Subcutaneous abdominal adipose tissue (tissue), 5 donors: ENCODE data around the gene SLC39A3.

Experiments used
- H3K27ac ChIP-seq: one replicate; pipeline ENCODE4 v1.7.0; 2013; ENCODE audit warnings: low read depth, mild to moderate bottlenecking, inconsistent platforms, low read length, moderate library complexity
- H3K27me3 ChIP-seq, 5 donors: one replicate each; pipeline ENCODE4 v1.7.0; 2013; ENCODE audit warnings: low read length in 5 of 5, inconsistent platforms in 1 of 5; ENCODE audit not compliant: control insufficient read depth in 5 of 5, insufficient read depth in 4 of 5
- H3K36me3 ChIP-seq, 5 donors: one replicate each; pipeline ENCODE4 v1.7.0; 2013; ENCODE audit warnings: low read length in 5 of 5; ENCODE audit not compliant: control insufficient read depth in 5 of 5, insufficient read depth in 5 of 5
- H3K4me1 ChIP-seq, 5 donors: one replicate each; pipeline ENCODE4 v1.7.0; 2013; ENCODE audit warnings: low read length in 5 of 5, mild to moderate bottlenecking in 3 of 5, moderate library complexity in 1 of 5; ENCODE audit not compliant: control insufficient read depth in 5 of 5, insufficient read depth in 5 of 5
- H3K4me3 ChIP-seq, 5 donors: one replicate each; pipeline ENCODE4 v1.7.0; 2013; ENCODE audit warnings: low read length in 5 of 5, low read depth in 1 of 5
- H3K9ac ChIP-seq, 5 donors: one replicate each; pipeline ENCODE4 v1.7.0; 2013; ENCODE audit warnings: low read length in 5 of 5, mild to moderate bottlenecking in 4 of 5, moderate library complexity in 3 of 5
- H3K9me3 ChIP-seq, 5 donors: one replicate each; pipeline ENCODE4 v1.7.0; 2013; ENCODE audit warnings: low read length in 5 of 5; ENCODE audit not compliant: control insufficient read depth in 5 of 5
- donor health status: healthy.
- donor health status: healthy.
- donor health status: healthy.
- donor health status: healthy.
- donor health status: healthy.

The SLC39A3 gene

DNA sequence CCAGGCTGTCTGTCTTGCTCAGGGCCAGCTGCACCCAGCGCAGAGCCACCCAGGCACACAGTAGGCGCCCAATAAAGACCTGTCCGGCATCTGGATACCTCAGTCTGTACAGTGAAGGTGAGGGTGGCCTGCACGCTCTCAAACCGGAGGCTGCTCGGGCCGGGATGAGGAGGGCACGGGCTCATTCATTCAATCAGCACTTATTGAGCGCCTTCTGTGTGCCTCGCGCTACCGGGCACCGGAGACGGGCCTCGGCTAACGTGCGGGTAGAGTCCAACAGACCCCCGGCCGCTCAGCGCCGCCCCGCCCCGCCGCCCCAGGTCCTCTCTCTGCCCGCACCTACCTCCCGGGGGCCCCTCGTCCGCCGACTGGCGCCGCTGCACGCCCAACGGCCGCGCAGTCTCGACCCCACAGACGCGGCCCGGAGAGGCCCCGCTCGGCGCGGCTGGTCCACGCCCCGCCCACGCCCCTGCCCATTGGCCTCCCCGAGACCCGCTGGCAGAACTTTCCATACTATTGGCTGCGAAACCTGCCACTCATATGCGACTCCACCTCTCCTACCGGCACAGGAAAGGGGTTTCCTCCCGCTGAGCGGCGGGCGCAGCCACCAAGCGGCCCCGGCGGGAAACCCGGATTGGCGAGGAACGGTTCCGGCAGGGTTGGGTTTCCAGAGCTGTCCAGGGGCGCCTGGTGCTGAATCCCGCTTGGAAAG lies at the start of gene SLC39A3:
TSS of gene SLC39A3 (minus strand) at position 416 of the 712 bp plus-strand sequence. CDS start 2,760 bp downstream, outside the sequence.
- peak within 1 kb of the TSS; percentile 74 to 98 (median 91) for H3K4me3 ChIP-seq
- H3K4me1 ChIP-seq, result peaks cover 3 to 18% (median 14%) of the 10 kb centered on the region in 5 donors
- H3K27me3 ChIP-seq, result peaks cover 0 to 3% (median 3%) of the 10 kb centered on the region in 5 donors
- peak within 1 kb of the TSS; percentile 48 to 90 (median 85) for H3K9ac ChIP-seq
- peaks cover 0 to 5% (median 0%) of the 10 kb centered on the region in 5 donors for H3K9me3 ChIP-seq
- H3K27ac ChIP-seq, result no peak within 1 kb of the TSS
- H3K36me3 ChIP-seq, result peaks cover 0 to 23% (median 22%) of the 10 kb centered on the region in 5 donors

DNA sequence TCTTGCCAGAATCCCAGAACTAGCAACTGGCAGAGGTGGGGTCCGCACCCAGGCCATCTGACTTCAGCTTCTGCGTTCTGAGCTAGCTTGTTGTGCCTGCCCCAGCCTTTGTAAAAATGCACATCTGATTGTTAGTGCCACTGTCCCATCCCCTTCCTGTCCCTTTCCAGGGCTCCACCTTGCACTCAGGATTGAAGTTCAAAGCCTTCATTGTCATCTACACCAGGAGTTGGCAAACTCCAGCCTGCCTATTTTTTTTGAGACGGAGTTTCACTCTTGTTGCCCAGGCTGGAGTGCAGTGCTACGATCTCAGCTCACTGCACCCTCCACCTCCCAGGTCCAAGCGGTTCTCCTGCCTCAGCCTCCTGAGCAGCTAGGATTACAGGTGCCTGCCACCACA lies 48.4 kb upstream of the SLC39A3 start:
- no peaks in the 10 kb centered on the region for H3K27me3 ChIP-seq
- no peak overlapping the region for H3K4me3 ChIP-seq
- no peaks in the 10 kb centered on the region for H3K9me3 ChIP-seq
- H3K27ac ChIP-seq, result no peak overlapping the region
- peaks cover 5 to 24% (median 22%) of the 10 kb centered on the region in 5 donors for H3K4me1 ChIP-seq
- H3K36me3 ChIP-seq, result peaks cover 0 to 21% (median 13%) of the 10 kb centered on the region in 5 donors
- no peak overlapping the region for H3K9ac ChIP-seq

DNA sequence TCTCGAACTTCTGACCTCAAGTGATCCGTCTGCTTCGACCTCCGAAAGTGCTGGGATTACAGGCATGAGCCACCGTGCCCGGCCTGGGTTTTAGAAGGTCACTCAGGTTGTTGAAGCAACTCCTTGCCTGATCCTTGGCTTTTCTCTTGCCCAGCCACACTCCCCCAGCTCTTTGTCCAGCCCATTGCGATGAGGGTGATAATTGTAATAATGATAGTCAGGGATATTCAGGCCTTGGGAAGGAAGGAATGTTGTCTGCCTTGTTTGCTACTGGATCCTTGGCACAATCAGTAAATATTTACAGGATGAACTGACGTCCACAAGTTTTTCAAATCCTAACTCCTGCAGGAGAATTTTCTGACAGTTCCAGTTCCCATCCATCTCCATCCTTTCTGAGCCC lies 47.3 kb upstream of the SLC39A3 start:
- Histone ChIP-seq H3K27me3 (no peaks in the 10 kb centered on the region), H3K27ac (no peak overlapping the region), H3K9ac (no peak overlapping the region), H3K9me3 (no peaks in the 10 kb centered on the region), H3K4me1 (peaks cover 8 to 33% (median 30%) of the 10 kb centered on the region in 5 donors), H3K36me3 (peaks cover 0 to 21% (median 13%) of the 10 kb centered on the region in 5 donors), H3K4me3 (no peak overlapping the region)

DNA sequence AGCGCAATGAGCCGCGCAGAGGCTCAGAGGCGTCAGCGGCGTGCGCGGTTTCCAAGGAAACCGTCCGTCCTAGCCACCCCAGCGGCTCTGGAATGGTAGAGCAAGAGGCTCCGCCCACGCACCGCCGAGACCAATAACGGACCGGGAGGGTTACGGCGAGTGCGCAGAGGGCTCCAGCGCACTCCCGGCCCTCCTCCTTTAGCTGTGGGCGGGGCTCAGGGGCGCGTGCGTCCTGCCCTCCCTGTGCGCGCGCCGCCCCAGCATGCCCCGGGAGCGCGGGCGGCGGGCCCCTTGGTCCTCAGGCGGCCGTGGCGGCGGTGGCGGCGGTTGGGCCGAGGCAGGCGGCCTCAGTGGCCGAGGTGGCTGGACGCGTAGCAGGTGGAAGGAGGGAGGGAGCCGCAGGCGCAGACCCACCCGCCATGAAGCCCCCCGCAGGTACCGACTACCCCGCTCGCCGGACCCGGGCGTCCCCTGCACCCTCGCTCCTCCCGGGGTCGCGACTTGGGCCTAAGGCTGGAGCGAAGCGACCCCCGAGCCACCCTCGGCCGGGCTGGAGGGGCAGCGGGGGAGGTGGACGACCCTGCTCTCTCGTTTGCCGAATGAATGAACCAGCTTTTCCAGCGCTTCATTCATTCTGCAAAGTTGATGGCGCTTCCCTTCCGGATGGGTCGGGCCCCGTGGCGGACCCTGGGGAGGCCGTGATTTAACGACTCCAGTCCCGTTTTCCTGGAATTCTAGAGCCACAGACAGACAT lies 45.6 kb upstream of the SLC39A3 start, which contains the start of gene THOP1:
TSS of gene THOP1 (plus strand) at position 260 of the 754 bp plus-strand sequence. CDS start at position 420, 160 bp downstream.
- H3K4me3 ChIP-seq, result peak within 1 kb of the TSS; percentile 68 to 89 (median 80)
- peaks cover 15 to 49% (median 46%) of the 10 kb centered on the region in 5 donors for H3K4me1 ChIP-seq
- no peaks in the 10 kb centered on the region for H3K9me3 ChIP-seq
- H3K9ac ChIP-seq, result peak within 1 kb of the TSS in 4 of 5 donors; percentile 84 to 94 (median 88)
- H3K27ac ChIP-seq, result peak within 1 kb of the TSS; percentile 62
- peaks cover 0 to 5% (median under 1%) of the 10 kb centered on the region in 5 donors for H3K36me3 ChIP-seq
- no peaks in the 10 kb centered on the region for H3K27me3 ChIP-seq

- H3K9ac ChIP-seq, result no peak overlapping the region
- H3K9me3 ChIP-seq, result no peaks in the 10 kb centered on the region
- H3K27me3 ChIP-seq, result no peaks in the 10 kb centered on the region
- peaks cover 0 to 9% (median 0%) of the 10 kb centered on the region in 5 donors for H3K36me3 ChIP-seq
- H3K4me3 ChIP-seq, result peak overlapping the region; percentile 4 to 98 (median 48)
- peaks cover 17 to 60% (median 54%) of the 10 kb centered on the region in 5 donors for H3K4me1 ChIP-seq
- H3K27ac ChIP-seq, result peak overlapping the region; percentile 47
These were observed 43.9 kb upstream of the SLC39A3 start for GRCh38 chr19:2783781-2784145.

- H3K4me1 ChIP-seq, result peaks cover 17 to 64% (median 59%) of the 10 kb centered on the region in 5 donors
- peak within 1 kb of the TSS; percentile 81 to 98 (median 93) for H3K4me3 ChIP-seq
- H3K9ac ChIP-seq, result peak within 1 kb of the TSS; percentile 59 to 99 (median 98)
- H3K27ac ChIP-seq, result peak within 1 kb of the TSS; percentile 47
- no peaks in the 10 kb centered on the region for H3K9me3 ChIP-seq
- H3K27me3 ChIP-seq, result no peaks in the 10 kb centered on the region
- H3K36me3 ChIP-seq, result peaks cover 0 to 10% (median 0%) of the 10 kb centered on the region in 5 donors
These were observed 43.3 kb upstream of the SLC39A3 start, which contains the start of gene SGTA for GRCh38 chr19:2782936-2783780. Gene SGTA (minus strand): TSS chr19:2783273. CDS start chr19:2769068, 14,205 bp downstream.

- Histone ChIP-seq H3K9ac (peak overlapping the region; percentile 59 to 99 (median 98)), H3K4me3 (peak overlapping the region; percentile 81 to 98 (median 93)), H3K36me3 (peaks cover 0 to 13% (median 0%) of the 10 kb centered on the region in 5 donors), H3K9me3 (no peaks in the 10 kb centered on the region), H3K27me3 (no peaks in the 10 kb centered on the region), H3K4me1 (peaks cover 17 to 64% (median 59%) of the 10 kb centered on the region in 5 donors), H3K27ac (peak overlapping the region; percentile 47)
These were observed 42.6 kb upstream of the SLC39A3 start for GRCh38 chr19:2782329-2782935.

DNA sequence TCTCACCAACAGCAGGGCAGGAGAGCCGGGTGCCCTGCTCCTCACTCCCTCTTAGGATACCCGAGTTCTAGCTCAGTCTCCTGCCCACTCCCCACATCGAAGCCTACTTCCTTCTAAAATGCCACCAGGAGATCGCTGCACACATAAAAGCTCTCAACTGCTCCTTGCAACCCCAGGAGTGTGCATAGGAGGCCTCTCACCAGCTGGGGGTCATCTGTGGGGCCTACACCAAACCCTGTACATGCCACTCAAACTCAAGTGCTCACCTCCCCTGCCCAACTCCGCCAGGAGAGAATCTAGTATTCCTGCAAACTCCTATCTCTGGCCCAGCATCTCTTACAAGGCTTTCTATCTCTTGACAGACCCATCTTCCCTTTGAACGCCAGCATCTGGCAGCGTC lies 40.5 kb upstream of the SLC39A3 start:
- Histone ChIP-seq H3K9me3 (no peaks in the 10 kb centered on the region), H3K4me3 (no peak overlapping the region), H3K9ac (no peak overlapping the region), H3K27ac (no peak overlapping the region), H3K36me3 (peaks cover 0 to 16% (median 0%) of the 10 kb centered on the region in 5 donors), H3K27me3 (no peaks in the 10 kb centered on the region), H3K4me1 (peaks cover 17 to 64% (median 56%) of the 10 kb centered on the region in 5 donors)
